ENCODE results near the gene NLRP8.
A peak's percentile ranks its signal among the peaks of the same experiment; 100 is the strongest.
"Not testable (repeated sequence)": the region's sequence is repeated elsewhere in the genome, so short reads cannot be mapped to it uniquely, and the experiment has no call there.

Gene NLRP8

GRCh38 chr19:55973982-55974381 is 26.4 kb downstream of the NLRP8 start:
- no peak for DNase-seq (ENCODE audit: low spot score)

GRCh38 chr19:55980415-55980814 is 32.8 kb downstream of the NLRP8 start:
- no peak for DNase-seq (ENCODE audit: low spot score)

GRCh38 chr19:55985254-55985653 is 37.6 kb downstream of the NLRP8 start:
- DNase-seq (ENCODE audit: low spot score), result no peak

GRCh38 chr19:55986487-55986886 is 38.9 kb downstream of the NLRP8 start, which contains the start of gene NLRP5:
Gene NLRP5, plus strand, starts transcription at chr19:55986775.
- DNase-seq (ENCODE audit: low spot score), result peak; percentile 65

GRCh38 chr19:55990831-55991230 is 43.2 kb downstream of the NLRP8 start:
- DNase-seq (ENCODE audit: low spot score), result no peak

GRCh38 chr19:55993492-55993891 is 45.9 kb downstream of the NLRP8 start:
- no peak for DNase-seq (ENCODE audit: low spot score)

GRCh38 chr19:56014765-56015164 is 67.1 kb downstream of the NLRP8 start:
- no peak for DNase-seq (ENCODE audit: low spot score)

GRCh38 chr19:56015756-56016155 is 68.1 kb downstream of the NLRP8 start:
- DNase-seq (ENCODE audit: low spot score), result no peak

- DNase-seq (ENCODE audit: low spot score), result not testable (repeated sequence)
Measured at GRCh38 chr19:56019325-56019724, 71.7 kb downstream of the NLRP8 start.

- not testable (repeated sequence) for DNase-seq (ENCODE audit: low spot score)
Measured at GRCh38 chr19:56020355-56020975, 72.8 kb downstream of the NLRP8 start.

GRCh38 chr19:56026769-56027168 is 79.1 kb downstream of the NLRP8 start:
- DNase-seq (ENCODE audit: low spot score), result no peak

Measured in SW480 (cell line).